Effector memory CD8-positive, alpha-beta T cell (primary cell): ENCODE data around the gene SLC6A12.
"Not testable (repeated sequence)": the region's sequence is repeated elsewhere in the genome, so short reads cannot be mapped to it uniquely, and the experiment has no call there.

ENCODE experiments used
- ATAC-seq: fragments of 150-1000 bp; cut with Tn5 transposase; replicated peaks from 2 replicates; pipeline ENCODE4 v1.10.0; 2021; ENCODE audit warnings: mild to moderate bottlenecking, moderate library complexity
- DNase-seq, 3 experiments: peaks; one replicate each; pipeline ENCODE4 v3.0.0; 2021
- H3K27ac Mint-ChIP-seq, 2 donors: one replicate each; pipeline ENCODE4 v1.8.0; 2022; ENCODE audit warnings: mild to moderate bottlenecking in 2 of 2, mixed read lengths in 2 of 2, moderate library complexity in 2 of 2
- H3K27me3 Mint-ChIP-seq, 2 donors: one replicate each; pipeline ENCODE4 v1.8.0; 2022; ENCODE audit warnings: mixed read lengths in 2 of 2
- H3K36me3 Mint-ChIP-seq: one replicate; pipeline ENCODE4 v1.8.0; 2022; ENCODE audit warnings: mild to moderate bottlenecking, moderate library complexity, mixed read lengths; ENCODE audit not compliant: insufficient read depth
- H3K4me1 Mint-ChIP-seq, 2 donors: one replicate each; pipeline ENCODE4 v1.8.0; 2022; ENCODE audit warnings: low read depth in 2 of 2, mixed read lengths in 2 of 2
- H3K4me3 Mint-ChIP-seq, 2 donors: one replicate each; pipeline ENCODE4 v1.8.0; 2022; ENCODE audit warnings: mild to moderate bottlenecking in 2 of 2, mixed read lengths in 2 of 2, moderate library complexity in 2 of 2
- H3K9me3 Mint-ChIP-seq, 2 donors: one replicate each; pipeline ENCODE4 v1.8.0; 2022; ENCODE audit warnings: mixed read lengths in 2 of 2

SLC6A12 gene

DNA sequence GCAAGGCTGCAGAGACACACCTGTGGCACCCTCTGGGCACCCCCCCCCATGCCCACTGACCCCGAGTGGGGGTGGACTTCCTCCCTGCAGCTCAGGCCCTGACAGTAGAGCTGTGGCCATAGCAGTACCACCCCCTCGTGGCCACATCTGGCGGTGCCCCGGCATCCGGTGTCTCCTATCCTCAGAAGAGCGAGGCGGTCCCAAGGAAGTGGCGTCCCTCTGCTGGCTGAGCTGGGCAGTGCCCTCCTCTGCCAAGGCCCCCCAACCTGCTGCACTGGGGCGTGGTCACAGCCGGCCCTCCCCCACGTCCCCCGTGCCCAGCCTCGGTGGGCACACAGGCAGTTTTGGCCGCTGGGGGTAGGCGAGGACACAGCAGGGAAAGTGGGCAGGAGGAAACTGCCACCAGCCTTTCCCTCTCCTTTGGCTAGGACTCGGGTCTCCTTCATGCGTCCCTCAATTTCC, 6.0 kb upstream of the SLC6A12 start:
- DNase-seq: peak; percentile 17 to 37 (median 23)
- peaks cover 9 to 79% of the 10 kb centered on the region in 2 donors for H3K27me3 Mint-ChIP-seq
- no peak overlapping the region for H3K4me3 Mint-ChIP-seq
- no peak overlapping the region for H3K27ac Mint-ChIP-seq
- H3K4me1 Mint-ChIP-seq: peaks cover 3% of the 10 kb centered on the region in 2 donors
- H3K36me3 Mint-ChIP-seq: no peaks in the 10 kb centered on the region
- peak; percentile 79 for ATAC-seq
- no peaks in the 10 kb centered on the region for H3K9me3 Mint-ChIP-seq

DNA sequence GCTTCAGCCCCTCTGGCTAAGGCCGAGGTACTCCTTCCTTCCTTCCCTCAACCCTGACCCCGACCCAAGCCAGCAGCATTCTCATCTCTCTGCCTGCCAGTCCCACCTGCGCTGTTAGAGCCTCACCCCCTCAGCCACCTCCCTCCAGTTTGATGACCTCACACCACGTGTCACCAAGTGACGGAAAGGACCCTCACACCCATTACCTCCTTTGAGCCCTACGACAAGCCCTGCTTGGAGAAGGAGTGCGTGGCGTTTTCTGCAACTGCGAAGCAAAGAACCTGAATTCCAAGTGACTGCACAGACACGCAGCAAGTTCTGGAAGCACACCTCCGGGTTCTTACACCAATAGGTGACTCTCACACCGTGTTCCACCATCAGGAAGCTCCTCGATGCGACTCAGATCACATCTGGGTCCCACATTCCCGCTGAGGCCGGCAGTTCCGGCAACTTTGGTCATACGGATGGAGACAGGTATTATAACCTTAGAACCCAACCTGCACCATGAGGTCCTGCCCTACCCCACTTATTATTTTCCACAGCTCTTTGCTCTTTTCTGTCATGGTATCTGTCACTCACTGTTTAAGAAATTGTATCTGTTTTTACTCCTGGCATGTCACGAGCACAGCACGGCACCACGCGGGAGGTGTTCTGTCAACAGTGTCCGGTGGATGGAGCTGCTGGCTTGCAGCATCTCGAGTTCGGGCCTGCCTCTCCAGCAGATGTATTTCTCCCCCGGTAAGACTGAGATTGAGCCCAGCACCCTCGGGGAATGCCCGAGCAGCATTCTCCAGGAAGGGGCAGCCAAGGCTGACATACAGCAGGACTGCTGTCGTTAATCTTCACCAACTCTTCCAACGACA, 5.0 kb upstream of the SLC6A12 start:
- ATAC-seq (no peak), DNase-seq (no peak)
- Mint-ChIP-seq H3K9me3 (no peaks in the 10 kb centered on the region), H3K4me3 (no peak overlapping the region), H3K4me1 (peaks cover 3% of the 10 kb centered on the region in 2 donors), H3K27me3 (peaks cover 11 to 81% of the 10 kb centered on the region in 2 donors), H3K27ac (no peak overlapping the region), H3K36me3 (no peaks in the 10 kb centered on the region)

DNA sequence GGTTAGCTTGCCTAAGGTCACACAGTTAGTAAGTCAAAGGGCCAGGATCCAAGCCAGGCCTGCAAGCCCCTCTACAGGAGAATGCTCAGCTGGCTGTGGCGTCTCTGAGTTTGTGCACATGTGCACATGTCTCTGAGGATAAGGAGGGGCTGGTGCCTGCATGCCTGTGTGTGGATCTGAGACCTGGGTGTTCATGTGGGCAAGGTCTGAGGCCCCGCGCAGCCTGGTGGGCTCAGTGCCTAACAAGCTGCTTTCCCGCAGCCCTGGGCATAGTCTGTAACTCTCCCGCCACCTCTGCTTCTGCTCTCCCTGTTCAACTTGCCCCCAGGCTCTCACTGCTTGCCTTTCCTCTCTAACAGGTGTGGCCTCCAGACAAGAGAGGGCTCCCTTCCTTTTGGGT, 4.3 kb upstream of the SLC6A12 start:
- peaks cover 3 to 8% of the 10 kb centered on the region in 2 donors for H3K4me1 Mint-ChIP-seq
- no peak overlapping the region for H3K4me3 Mint-ChIP-seq
- no peak for ATAC-seq
- H3K27ac Mint-ChIP-seq: no peak overlapping the region
- no peaks in the 10 kb centered on the region for H3K9me3 Mint-ChIP-seq
- no peak for DNase-seq
- H3K36me3 Mint-ChIP-seq: no peaks in the 10 kb centered on the region
- H3K27me3 Mint-ChIP-seq: peaks cover 18 to 83% of the 10 kb centered on the region in 2 donors

DNA sequence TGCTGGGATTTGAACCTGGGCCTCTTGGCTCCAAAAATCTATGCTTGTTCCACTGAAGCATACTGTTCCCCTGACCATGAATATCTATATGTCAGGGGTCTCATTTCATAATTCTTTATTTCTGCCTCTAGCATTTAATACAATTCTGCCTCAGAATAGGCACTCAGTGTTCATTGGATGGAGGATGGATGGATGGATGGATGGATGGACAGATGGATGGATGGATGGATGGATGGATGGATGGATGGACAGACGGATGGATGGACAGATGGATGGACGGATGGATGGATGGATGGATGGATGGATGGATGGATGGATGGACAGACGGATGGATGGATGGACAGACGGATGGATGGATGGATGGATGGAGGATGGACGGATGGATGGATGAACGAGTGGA, 3.1 kb upstream of the SLC6A12 start:
- not testable (repeated sequence) for H3K9me3 Mint-ChIP-seq, H3K36me3 Mint-ChIP-seq, H3K27ac Mint-ChIP-seq, ATAC-seq, H3K4me3 Mint-ChIP-seq, DNase-seq
- Mint-ChIP-seq H3K4me1 (peaks cover 3 to 11% of the 10 kb centered on the region in 2 donors), H3K27me3 (peaks cover 27 to 87% of the 10 kb centered on the region in 2 donors)

DNA sequence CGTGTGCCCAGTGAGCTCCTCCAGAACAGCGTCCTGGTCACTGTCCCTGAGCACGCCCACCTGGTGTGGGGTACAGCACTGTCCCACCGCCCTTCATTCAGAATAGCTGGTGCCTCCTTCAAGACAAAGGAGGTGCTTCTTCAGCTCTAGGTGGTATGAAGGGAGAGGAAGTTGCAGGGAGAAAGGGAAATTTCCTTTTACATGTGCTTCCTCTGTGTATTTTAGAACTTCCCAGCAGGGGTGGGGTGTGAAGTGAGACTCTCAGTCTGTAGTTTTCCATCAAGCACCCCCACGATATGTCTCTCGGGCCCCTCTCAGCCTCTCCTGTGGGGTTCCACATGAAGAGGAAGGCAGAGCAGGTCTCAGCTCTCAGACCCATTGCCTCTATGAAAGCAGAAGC, 1.2 kb upstream of the SLC6A12 start:
- Mint-ChIP-seq H3K4me3 (no peak overlapping the region), H3K27me3 (peaks cover 42 to 87% of the 10 kb centered on the region in 2 donors), H3K36me3 (no peaks in the 10 kb centered on the region), H3K4me1 (peaks cover 3 to 9% of the 10 kb centered on the region in 2 donors), H3K9me3 (no peaks in the 10 kb centered on the region), H3K27ac (no peak overlapping the region)
- no peak for DNase-seq
- no peak for ATAC-seq

DNA sequence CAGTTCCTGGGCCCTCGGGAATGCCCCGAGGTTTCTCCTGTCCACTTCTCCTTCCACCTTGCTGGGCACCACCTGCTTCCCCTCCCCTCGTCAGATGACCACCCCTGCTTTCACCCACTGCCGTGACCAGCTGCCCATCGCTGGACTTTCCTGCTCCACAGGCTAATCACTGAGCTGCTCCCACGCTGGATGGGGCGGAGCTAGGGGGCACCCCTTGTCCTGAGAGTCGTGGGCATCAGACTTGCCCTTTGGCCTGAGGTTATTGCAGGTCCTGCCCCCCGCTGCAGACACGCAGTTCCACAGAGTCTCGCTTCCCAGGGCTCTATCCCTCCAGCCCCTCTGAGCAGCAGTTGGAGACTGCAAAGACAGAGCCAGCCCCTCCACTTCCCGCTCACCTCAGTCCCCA, 427 bp downstream of the SLC6A12 start:
- H3K36me3 Mint-ChIP-seq: no peaks in the 10 kb centered on the region
- no peak overlapping the region for H3K27ac Mint-ChIP-seq
- peaks cover 0 to 8% of the 10 kb centered on the region in 2 donors for H3K4me1 Mint-ChIP-seq
- no peaks in the 10 kb centered on the region for H3K9me3 Mint-ChIP-seq
- H3K4me3 Mint-ChIP-seq: no peak overlapping the region
- DNase-seq (no peak), ATAC-seq (no peak)
- H3K27me3 Mint-ChIP-seq: peaks cover 51 to 91% of the 10 kb centered on the region in 2 donors

DNA sequence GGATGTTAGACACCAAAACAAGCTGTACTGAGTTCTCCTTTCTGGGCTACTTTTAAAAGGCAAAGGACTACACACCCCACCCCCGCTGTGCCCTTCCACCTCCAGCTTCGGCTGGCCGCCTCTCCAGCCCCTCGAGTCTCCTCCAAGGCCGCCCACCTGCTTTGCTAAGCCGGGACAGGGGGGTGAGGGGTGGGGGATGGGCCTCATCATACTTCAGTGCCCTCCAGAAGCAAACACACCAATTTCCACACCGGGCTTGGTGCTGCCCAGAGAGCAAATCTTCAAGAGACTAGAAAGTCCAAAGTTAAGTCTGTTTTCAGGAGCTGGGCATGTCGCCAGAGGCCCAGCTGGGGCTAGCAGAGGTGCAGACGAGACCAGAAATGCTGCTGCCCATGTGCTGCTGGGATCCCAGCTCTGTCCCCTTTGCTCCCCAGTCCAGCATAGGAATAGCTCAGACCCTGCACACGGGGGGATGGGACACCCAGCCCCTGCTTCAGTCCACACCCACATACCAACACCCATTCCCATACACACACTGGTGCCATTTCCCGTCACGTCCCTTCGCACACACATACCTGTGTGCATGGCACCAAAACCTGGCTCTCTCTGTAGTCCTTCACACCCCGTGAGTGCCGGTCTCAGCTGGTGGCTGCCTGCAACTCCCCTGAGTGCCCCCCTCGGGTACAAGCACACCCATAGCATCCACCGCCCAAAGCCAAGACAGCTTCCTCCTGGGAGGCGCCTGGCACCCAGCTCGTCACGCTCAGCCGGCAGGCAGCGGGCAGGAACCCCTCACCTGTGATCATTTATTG, 1.0 kb downstream of the SLC6A12 start:
- DNase-seq: no peak
- Mint-ChIP-seq H3K27me3 (peaks cover 57 to 91% of the 10 kb centered on the region in 2 donors), H3K4me3 (no peak overlapping the region), H3K36me3 (no peaks in the 10 kb centered on the region), H3K9me3 (no peaks in the 10 kb centered on the region), H3K27ac (no peak overlapping the region), H3K4me1 (peaks cover 0 to 8% of the 10 kb centered on the region in 2 donors)
- ATAC-seq: no peak

DNA sequence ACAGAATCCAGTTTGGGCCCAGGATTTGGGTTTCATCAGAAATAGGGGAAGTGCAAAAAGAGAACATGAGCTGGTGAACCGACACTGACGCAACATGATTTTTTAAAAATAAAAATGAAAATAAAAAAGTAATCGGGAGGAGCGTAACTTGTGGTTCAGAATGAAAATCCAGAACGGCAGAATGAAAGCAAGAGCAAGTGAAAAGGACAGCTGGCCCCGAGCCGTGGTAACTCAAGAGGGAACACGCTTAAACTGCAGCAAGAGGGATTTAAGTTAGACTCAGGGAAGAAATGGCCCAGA, 1.6 kb downstream of the SLC6A12 start:
- Mint-ChIP-seq H3K4me3 (peak overlapping the region in 1 of 2 donors; percentile 1), H3K36me3 (no peaks in the 10 kb centered on the region), H3K4me1 (peaks cover 0 to 8% of the 10 kb centered on the region in 2 donors), H3K9me3 (no peaks in the 10 kb centered on the region), H3K27me3 (peaks cover 60 to 91% of the 10 kb centered on the region in 2 donors), H3K27ac (no peak overlapping the region)
- DNase-seq (no peak), ATAC-seq (no peak)

DNA sequence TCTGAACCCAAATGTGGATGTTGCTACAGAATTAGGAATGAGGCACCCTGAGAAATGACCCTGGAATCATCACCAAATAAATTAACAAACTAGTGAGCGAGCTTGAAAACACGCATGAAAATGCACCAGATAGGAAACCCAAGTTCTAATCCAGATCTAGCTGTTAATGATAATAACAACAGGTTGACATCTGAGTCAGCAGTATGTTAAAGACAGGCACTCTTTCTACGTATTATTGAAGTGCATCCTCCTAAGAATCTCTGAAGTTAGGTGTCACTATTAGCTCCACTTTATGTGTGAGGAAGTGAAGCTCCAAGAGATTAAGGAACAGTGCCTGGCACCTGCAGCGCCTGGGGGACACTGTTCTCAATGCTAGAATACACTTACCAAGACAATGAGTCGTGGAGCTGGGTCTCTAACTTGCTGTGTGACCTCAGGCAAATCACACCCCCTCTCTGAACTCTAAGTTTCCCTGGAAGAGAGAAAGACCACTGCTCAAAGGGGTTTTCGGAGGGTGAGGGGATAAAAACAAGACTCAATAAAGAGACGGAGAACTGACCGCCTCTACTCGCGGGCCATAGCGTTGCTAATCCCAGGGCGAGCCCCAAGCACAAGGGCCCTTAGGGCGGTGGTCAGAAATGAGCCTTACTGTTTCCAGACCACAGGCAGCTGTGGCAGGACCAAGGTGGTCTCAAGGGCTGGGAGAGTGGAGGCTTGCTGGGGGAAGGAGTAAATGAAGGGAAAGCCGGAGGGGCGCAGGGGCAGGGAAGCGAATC, 2.1 kb downstream of the SLC6A12 start:
- peak overlapping the region in 1 of 2 donors; percentile 1 for H3K4me3 Mint-ChIP-seq
- no peak overlapping the region for H3K27ac Mint-ChIP-seq

DNA sequence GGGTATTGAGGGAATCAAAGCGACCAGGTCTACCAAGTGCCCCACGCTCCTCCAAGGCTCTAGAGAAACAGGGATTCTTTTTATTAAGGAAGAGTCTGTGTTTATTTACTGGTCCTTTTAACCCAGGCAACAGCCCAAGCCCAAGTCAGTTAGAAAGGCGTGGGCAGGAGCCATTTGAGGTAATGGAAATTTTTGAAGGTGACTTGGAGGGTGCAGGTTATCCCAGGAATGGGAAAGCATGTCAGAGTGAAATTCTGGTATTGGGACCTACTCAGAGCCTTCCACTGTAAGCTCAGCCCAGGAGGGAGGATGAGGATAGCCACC, 2.9 kb downstream of the SLC6A12 start:
- DNase-seq: no peak
- H3K27ac Mint-ChIP-seq: no peak overlapping the region
- ATAC-seq: no peak
- H3K4me1 Mint-ChIP-seq: peaks cover 0 to 8% of the 10 kb centered on the region in 2 donors
- no peaks in the 10 kb centered on the region for H3K9me3 Mint-ChIP-seq
- H3K36me3 Mint-ChIP-seq: no peaks in the 10 kb centered on the region
- H3K4me3 Mint-ChIP-seq: no peak overlapping the region
- peaks cover 63 to 93% of the 10 kb centered on the region in 2 donors for H3K27me3 Mint-ChIP-seq

More for the DNA sequence above, 2.1 kb downstream of the SLC6A12 start:
- Mint-ChIP-seq H3K27me3 (peaks cover 59 to 91% of the 10 kb centered on the region in 2 donors), H3K4me1 (peaks cover 0 to 8% of the 10 kb centered on the region in 2 donors), H3K36me3 (no peaks in the 10 kb centered on the region), H3K9me3 (no peaks in the 10 kb centered on the region)
- ATAC-seq (no peak), DNase-seq (no peak)

DNA sequence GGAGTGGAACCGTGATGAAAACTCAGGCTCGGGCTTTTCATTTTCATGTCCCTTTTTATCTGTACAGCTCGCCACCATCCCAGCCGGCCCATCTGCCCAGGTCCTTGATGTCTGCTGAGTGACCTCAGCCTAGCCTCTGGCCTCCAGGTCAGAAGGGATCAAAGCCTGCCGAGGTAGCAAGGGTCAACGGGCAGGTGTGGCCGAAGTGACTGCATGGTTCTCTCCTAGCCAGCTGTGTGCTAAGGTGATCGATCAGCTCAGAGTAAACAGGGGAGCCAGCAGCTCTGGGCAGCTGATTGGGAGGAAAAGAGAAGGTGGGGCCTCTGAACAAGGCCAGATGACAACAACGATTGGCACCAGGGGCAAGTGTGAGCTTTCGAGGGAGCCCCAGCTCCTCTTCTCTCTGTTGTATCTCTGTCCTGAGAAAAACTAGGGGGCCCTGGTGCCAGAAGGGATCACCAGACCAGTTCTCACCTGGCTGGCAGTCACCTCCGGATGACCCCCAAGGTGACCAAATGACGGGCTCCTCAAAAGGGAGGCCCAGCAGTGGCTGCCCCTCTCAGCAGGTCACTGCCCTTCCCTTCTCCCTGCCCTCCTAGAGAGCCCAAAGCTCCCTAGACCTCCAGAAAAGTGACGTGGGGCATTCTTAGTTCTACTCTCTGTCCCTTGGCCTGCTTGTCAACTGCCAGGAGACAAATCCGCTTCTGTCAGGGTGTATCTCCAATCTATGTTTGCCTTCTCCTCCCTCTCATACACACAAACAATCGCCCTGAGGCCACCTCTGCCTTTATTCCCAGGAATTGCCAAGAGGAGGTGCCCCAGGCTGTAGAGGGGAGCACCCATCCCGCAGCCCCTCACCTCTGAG, 3.4 kb downstream of the SLC6A12 start:
- Mint-ChIP-seq H3K27ac (no peak overlapping the region), H3K27me3 (peaks cover 69 to 99% of the 10 kb centered on the region in 2 donors), H3K4me3 (no peak overlapping the region), H3K9me3 (no peaks in the 10 kb centered on the region), H3K36me3 (no peaks in the 10 kb centered on the region), H3K4me1 (peaks cover 0 to 8% of the 10 kb centered on the region in 2 donors)
- ATAC-seq (no peak), DNase-seq (no peak)

DNA sequence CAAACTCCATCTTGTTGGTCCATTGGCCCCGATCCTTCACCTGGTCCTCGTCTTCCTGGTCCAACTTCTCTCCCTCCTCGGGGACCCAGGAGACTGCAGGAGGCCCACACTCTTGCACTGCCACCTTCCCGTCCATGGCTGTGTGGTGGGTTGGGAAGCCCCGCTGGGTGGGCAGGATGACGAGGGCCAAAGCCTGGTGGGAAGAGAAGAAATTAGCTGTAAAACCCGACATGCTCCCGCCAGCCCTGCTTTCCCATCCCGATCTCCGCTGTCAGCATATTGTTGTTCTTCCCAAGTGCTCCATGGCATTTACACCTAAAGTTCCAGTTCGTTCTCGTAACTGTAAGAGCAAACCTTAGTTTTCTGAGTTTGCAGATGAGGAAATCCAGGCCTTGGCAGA, 4.1 kb downstream of the SLC6A12 start:
- no peaks in the 10 kb centered on the region for H3K36me3 Mint-ChIP-seq
- DNase-seq: no peak
- H3K4me3 Mint-ChIP-seq: no peak overlapping the region
- peaks cover 0 to 8% of the 10 kb centered on the region in 2 donors for H3K4me1 Mint-ChIP-seq
- H3K9me3 Mint-ChIP-seq: no peaks in the 10 kb centered on the region
- peaks cover 70 to 100% of the 10 kb centered on the region in 2 donors for H3K27me3 Mint-ChIP-seq
- no peak overlapping the region for H3K27ac Mint-ChIP-seq
- ATAC-seq: no peak
